ENCODE results near the gene ANKRD13C.
A peak's percentile ranks its signal among the peaks of the same experiment; 100 is the strongest.
"Not testable (repeated sequence)": the region's sequence is repeated elsewhere in the genome, so short reads cannot be mapped to it uniquely, and the experiment has no call there.

ANKRD13C gene

GRCh38 chr1:70355920-70356319 is 1.4 kb upstream of the ANKRD13C start:
- no peak for DNase-seq

- no peak for DNase-seq
Observed at GRCh38 chr1:70355111-70355407, 537 bp upstream of the ANKRD13C start.

DNA sequence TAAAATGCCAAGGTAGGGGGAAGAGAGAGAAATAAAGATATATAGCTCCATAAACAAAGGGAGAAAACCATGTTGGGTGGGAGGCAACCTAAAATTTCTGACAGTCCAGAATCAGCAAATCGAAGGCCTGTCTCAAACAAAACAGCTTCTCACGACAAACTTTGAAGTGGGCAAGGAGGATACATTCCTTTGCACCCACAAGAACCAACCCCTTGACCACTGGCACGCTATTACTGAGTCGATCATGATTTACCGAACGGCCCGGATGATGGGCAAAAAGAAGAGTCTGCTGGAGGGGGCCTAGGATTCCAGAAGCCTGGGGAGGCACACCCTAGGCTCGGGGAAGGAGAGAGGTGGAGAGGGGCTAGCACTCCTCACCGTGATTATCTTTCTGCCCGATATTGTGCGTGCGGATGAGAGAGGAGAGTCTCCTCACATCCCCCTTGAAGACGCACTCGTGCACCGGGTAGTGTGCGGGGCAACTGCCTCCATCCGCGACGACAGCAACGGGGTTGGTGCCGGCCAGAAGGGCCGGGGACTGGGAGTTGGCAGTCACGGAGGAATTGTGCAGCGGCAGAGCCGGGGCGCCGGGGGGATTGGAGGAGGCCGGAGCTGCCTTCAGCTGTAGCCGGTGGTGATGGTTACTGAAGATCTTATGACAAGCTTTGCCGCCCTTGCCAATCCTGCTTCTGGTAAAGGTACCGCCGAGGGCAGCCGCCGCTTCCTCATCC is 756 bp downstream of the ANKRD13C start:
- DNase-seq = peak; percentile 44

DNA sequence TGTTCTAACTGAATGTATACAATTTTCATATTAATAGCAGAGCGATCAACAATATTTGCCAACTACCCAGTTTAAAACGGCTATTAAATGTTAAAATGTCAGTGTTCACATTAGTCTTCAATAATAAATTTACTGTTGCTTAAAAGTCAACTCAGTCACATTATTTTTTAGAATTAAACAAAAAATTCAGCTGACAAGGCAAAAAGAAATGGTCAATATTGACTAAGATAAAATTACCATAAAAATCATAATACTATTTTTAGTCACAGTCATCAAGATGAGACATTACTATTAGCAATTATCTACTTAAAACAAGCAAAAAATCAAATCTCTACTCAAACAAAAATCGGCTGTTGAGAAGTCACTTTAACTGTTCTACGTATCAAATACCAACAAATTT is 1.5 kb downstream of the ANKRD13C start:
- DNase-seq = no peak

GRCh38 chr1:70349799-70350198 is 4.7 kb downstream of the ANKRD13C start:
- DNase-seq = not testable (repeated sequence)

DNA sequence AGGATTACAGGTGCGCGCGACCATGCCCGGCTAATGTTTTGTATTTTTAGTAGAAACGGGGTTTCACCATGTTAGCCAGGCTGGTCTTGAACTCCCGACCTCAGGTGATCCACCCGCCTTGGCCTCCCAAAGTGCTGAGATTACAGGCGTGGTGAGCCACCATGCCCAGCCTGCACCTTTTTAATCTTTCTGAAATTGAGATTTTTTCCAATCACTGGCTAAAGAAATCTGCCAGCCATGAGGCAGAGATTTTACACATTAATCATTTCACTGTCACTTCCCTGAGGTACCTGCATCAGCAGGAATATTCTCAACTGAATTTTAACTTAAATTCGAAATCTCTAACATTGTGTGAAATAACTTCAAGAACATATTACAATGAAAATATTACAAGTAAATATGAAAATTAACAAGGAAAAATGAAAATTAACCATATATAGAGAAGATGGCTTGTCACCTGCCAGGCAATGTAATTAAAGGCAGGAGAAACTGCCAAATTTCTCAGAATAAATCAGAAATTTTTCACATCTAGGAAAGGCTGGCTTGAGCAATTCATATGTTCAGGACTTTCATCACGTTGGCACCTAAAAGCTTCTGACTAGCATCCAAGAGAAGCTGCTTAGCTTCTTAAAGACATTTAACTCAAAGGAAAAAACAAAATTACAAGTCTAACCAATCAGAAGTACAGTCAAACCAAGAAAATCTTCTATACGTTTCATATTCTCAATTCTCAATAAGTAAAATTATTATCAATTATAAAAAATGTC is 5.9 kb downstream of the ANKRD13C start:
- DNase-seq = no peak

- DNase-seq = not testable (repeated sequence)
Observed at GRCh38 chr1:70339644-70340043, 14.9 kb downstream of the ANKRD13C start.

DNA sequence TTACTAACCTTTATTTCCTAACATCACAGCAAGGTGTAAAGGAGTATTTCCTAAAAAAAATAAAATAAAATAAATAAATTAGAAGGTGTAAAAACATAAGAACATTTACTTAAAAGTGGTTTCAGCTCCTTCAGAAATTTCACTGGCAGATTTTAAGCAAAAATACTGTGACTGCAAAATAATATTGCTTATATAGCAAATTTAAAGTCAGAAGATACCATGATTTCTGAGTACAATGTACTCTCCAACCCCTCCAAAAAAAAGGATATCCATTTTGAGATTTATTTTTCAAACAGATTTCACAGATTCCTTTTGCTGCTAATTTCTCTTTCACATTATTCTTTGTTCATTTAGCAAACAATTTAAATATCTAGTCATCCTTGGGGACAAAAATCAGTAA is 18.5 kb downstream of the ANKRD13C start:
- DNase-seq = no peak

- no peak for DNase-seq
Observed at GRCh38 chr1:70334436-70334835, 20.1 kb downstream of the ANKRD13C start.

GRCh38 chr1:70333245-70333644 is 21.3 kb downstream of the ANKRD13C start:
- DNase-seq = no peak

DNA sequence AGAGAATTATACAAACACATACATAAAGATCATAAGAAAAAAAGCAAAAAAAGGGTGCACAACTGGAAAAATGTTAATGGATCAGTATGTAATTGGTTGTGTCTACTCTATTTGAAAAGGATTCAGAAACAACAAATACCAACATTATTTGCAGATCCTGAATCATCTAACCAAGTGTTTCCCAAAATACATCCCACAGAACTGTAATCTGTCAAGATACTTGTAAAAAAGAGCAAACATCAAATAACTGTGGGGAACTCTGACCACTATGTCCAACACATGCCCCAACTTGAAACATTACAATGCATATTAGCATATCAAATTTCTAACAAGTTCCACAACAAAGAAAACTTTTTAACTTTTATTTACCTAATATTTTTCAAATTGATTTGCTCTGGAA is 22.6 kb downstream of the ANKRD13C start:
- DNase-seq = no peak

DNA sequence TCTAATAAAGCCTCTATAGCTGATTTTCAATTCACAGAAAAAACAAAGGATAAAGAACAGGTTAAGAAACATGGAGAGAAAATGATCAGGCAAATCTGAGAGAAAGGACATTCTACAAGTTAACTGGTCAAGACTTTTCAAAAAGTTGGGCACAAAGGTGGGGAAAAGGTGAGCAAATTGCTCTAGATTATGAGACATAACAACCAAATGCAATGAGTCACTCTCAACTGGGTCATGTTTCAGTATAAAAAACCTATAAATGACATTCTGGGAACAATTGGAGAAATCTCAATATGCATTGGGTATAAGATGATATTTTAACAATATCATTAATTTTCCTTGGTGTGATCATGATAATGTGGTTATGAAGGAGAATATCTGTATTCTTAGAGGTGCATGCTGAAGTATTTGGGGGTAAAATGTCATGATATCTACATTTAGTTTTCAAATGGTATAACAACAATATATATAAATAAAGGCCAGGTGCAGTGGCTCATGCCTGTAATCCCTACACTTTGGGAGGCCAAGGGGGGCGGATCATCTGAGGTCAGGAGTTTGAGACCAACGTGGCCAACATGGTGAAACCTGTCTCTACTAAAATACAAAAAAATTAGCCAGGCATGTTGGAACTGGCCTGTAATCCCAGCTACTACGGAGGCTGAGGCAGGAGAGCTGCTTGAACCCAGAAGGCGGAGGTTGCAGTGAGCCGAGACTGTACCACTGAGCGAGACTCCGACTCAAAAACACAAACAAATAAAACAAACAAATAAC is 27.0 kb downstream of the ANKRD13C start:
- DNase-seq = no peak

- no peak for DNase-seq
Observed at GRCh38 chr1:70324683-70325082, 29.8 kb downstream of the ANKRD13C start.

DNA sequence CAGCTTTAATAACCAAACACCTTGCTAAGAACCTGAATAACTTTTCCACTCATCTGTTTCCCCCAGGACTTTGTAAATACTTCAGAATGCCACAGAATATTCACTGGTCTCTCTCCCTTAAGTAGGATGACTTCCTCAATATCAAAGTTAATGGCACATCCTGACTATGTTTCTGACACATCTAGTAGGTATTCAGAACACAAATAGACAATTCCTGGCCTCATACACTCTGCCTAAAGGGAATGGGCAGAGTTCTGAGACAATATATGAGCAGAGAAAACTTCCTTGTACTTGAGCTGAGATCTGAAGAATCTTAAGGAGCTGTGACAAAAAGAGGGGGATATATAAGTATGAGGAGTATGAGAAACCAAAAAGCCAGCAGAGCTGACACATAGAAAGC is 34.8 kb downstream of the ANKRD13C start:
- no peak for DNase-seq

- DNase-seq = no peak
Observed at GRCh38 chr1:70318191-70318590, 36.3 kb downstream of the ANKRD13C start.

DNA sequence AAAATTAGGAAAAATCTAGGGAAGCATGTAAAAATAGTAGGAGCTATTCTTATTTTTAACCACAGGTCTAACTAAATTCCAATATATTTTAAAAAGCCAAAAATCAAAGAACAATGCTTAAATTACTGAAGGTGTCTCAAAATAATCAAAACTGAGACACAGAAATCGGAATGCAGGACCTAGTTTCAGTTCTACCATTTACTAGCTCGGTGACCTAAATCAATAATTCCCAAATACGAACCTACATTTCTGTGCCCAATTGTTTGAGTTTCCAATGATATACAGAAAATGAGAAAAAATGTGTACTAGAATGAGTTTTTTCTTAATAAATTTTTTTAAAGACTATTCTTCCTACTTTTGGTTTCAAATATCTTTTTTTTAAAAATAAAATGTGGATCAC is 37.4 kb downstream of the ANKRD13C start:
- no peak for DNase-seq

DNA sequence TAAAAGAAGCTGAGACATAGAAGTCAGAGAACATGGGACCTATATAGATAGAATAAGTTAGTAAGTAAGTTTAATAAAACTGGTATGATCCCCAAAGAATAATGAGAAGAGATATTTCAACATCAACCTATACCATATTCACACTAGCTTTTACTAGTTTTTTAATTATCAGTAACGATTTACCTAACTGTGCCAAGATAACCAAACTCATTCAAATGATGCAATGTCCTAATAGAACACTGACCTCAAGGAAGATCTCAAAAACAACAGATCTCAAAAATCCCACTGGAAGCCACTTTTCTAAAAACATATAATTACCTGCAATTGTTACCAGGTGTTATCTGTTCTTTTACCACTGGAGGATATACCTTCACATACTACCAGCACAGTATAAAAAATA is 38.7 kb downstream of the ANKRD13C start:
- DNase-seq = no peak

- DNase-seq = no peak
Observed at GRCh38 chr1:70314706-70315304, 39.7 kb downstream of the ANKRD13C start.

GRCh38 chr1:70311369-70311768 is 43.2 kb downstream of the ANKRD13C start:
- DNase-seq = no peak

GRCh38 chr1:70299472-70299871 is 55.0 kb downstream of the ANKRD13C start:
- DNase-seq = no peak

DNA sequence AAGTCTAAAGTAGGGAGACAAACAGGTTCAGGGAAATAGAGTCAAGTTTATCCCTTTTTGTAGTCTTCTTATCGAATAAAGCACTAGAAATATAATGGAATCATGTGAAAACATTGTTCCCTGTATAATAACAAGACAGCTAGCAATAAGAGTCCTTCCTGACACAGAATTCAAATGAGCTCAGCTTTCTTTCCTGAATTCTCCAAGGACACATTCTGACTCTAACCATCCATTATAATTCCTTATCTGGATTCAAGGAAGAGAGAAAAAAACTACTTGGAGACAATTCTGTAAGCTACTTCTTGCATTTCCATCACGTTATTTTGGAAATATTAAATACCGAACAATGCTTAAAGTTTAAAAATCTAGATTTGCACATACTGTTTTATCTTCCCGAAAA is 58.8 kb downstream of the ANKRD13C start:
- no peak for DNase-seq

DNA sequence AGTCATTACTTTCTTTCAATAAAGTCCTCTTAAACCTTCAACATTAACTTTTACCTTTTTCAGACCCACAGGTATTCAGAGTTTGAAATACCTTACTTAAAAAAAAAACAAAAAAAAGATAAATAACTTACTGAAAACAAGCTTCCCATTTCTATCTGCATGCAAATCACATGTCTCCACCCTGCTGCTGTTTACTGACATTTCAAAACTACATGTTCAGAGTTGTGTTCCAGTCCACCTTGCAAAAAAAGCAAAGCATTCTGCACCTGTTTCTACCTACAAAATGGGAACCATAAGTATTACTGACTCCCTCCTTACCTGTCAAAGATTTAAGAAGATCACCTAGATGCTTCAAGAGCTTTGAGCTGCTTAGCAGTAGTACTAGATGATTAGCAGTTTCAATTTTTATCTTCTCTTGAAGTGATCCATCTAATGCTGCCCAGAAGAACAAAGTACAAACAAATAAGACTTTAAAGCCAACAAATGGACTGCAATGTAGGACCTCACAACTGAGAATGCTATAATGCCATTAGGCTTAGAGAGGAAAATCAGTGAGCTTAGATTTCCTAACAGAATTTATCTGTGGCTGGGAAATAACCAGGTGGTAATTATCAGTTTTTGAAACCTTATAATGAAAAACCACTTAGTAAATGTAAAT is 61.2 kb downstream of the ANKRD13C start:
- DNase-seq = no peak

- no peak for DNase-seq
Observed at GRCh38 chr1:70290218-70290617, 64.3 kb downstream of the ANKRD13C start.
